ENCODE data around the gene WIF1.

Gene WIF1, protein sequence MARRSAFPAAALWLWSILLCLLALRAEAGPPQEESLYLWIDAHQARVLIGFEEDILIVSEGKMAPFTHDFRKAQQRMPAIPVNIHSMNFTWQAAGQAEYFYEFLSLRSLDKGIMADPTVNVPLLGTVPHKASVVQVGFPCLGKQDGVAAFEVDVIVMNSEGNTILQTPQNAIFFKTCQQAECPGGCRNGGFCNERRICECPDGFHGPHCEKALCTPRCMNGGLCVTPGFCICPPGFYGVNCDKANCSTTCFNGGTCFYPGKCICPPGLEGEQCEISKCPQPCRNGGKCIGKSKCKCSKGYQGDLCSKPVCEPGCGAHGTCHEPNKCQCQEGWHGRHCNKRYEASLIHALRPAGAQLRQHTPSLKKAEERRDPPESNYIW

DNA sequence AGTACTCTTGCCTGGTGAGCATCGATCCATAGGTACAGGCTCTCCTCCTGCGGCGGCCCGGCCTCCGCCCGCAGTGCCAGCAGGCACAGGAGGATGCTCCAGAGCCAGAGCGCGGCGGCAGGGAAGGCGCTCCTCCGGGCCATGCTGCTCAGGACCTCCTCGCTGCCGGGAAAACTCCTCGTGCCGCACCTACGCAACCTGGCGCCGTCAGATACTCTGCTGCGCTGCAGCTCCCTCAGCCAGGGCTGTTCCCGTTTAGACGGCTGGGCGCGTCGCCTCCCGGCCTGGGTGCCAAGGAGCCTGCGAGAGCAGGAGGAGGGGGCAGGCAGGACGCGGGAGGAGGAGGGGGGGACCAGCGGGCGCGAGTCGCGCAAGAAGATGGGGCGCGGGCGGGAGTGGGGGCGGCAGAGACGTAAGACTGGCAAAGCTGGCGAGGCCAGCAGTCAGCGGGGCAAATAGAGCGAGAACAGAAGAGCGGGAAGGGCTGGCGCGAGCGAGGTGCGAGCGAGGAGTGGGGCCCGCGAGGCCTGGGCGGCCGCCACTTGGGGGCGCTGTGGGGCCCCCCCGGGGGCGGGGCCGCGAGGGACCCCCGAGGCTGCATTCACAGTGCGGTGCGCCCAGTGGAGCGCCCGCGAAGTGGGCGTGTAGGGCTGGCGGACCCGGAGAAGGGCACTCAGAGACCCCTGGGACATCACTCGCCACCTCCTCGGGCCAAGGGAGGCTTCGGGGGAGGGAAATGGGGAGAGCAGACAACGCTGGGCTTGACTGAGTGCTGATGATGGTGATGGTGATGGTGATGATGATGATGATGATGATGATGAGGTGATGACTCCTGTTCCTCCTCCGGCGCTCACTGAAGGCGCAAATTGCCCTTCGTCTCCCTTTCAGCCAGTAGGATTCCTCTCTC, at the start of gene WIF1:
TSS of gene WIF1 (minus strand) at position 257 of the 907 bp plus-strand sequence. CDS start at position 143, 114 bp downstream.
- peak; percentile 76 for DNase-seq (ENCODE audit: low spot score)

DNA sequence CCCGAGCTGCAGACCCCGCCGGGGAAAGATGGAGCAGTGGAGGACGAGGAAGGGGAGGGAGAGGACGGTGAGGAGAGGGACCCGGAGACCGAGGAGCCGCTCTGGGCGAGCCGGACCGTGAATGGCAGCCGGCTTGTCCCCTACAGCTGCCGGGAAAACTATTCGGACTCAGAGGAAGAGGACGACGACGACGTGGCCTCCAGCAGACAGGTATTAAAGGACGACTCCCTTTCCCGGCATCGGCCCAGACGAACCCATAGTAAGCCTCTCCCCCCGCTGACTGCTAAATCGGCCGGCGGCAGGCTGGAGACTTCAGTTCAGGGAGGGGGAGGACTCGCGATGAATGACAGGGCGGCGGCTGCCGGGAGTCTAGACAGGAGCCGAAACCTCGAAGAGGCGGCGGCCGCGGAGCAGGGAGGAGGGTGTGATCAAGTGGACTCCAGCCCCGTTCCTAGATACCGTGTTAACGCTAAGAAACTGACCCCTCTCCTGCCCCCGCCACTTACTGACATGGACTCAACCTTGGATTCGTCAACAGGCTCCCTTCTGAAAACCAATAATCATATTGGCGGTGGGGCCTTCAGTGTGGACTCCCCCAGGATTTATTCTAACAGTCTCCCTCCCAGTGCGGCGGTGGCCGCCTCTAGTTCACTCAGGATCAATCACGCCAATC, 49.2 kb upstream of the WIF1 start:
- DNase-seq (ENCODE audit: low spot score): peak; percentile 76

DNA sequence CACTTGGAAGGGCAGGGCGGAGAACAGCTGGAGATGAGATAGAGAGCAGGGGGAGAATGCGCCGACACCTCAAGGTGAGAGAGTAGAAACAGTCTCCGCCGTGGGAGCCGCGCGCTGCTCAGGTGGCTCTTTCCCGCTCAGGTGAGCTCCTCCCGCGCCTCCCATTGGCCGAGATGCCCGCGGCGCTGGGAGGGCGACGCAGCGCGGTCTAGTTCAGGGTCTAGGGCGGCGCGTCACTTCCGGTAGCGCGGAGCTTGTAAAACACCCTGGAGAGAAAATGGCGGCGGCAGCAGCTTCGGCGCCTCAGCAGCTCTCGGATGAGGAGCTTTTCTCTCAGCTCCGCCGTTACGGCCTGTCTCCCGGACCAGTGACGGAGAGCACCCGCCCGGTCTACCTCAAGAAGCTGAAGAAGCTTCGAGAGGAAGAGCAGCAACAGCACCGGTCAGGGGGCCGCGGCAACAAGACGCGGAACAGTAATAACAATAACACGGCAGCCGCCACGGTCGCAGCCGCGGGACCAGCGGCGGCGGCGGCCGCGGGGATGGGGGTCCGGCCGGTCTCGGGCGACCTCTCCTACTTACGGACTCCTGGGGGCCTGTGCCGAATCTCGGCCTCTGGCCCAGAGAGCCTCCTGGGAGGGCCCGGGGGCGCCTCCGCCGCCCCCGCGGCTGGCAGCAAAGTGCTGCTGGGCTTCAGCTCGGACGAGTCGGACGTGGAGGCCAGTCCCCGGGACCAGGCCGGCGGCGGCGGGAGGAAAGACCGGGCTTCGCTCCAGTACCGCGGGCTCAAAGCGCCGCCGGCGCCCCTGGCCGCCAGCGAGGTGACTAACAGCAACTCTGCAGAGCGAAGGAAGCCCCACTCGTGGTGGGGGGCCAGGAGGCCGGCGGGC, 48.5 kb upstream of the WIF1 start, which contains the start of gene LEMD3:
TSS of gene LEMD3 (plus strand) at position 264 of the 889 bp plus-strand sequence. CDS start at position 278, 14 bp downstream.
- DNase-seq (ENCODE audit: low spot score): peak; percentile 99

DNA sequence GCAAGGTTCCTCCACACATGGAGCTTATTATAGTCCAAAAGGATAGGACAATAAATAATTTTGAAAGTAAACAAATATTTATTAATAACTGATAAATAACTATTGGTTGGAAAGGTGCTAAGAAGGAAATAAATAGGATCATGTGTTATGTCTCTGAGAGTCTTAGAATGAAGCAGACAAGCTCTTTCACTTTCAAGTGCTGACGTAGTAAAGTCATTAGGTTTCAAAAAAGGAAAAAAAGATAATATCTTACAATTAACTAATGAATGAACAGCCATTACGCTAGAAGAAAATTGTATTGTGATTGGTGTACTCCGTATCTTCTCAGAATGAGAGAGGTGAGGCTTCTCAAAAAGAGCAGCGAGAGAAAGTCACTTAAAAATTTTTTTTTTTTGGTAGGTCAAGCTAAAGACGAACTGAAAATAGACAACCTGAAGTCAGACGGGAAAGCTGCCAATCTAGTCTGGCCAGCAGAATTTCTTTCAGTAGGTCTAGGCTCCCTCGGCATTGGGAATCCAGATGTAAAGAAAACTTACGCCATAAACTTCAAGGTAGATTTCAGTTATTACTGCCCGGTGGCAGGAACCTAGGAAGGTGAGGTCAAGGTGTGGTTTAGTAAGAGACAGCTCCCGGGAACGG, 47.7 kb upstream of the WIF1 start:
- DNase-seq (ENCODE audit: low spot score): no peak

DNA sequence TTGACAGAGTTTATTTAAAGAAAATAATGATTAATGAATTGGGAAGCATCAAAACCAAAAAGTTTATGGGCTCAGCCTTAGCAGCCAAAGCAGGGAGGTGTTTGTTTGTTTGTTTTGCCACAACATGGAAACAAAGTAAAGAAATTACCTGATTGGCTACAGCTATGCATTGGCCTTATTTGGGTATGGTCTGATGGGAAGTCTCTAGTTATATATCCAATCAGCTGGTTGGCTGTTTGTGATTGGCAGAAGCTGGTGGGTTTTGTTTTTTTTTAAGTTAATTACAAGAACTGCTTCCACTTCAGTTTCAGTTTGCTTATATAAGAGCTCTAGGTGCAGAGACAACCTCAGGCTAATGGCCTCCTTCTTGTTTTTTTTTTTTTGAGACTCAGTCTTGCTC, 43.7 kb upstream of the WIF1 start:
- no peak for DNase-seq (ENCODE audit: low spot score)

DNA sequence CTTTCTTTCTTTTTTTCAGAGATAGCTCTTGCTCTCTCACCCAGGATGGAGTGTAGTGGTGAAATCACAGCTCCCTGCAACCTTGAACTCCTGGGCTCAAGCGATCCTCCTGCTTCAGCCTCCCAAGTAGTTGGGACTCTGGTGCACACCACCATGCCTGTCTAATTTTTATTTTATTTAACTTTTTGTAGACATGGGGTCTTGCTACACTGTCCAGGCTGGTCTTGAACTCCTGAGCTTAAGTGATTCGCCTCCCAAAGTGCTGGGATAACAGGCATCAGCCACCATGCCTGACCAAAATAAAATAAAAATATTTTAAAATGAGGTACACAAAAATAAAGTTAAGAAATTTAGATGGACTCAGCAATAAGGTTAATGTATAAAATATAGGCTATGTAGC, 43.1 kb upstream of the WIF1 start:
- DNase-seq (ENCODE audit: low spot score): no peak

DNA sequence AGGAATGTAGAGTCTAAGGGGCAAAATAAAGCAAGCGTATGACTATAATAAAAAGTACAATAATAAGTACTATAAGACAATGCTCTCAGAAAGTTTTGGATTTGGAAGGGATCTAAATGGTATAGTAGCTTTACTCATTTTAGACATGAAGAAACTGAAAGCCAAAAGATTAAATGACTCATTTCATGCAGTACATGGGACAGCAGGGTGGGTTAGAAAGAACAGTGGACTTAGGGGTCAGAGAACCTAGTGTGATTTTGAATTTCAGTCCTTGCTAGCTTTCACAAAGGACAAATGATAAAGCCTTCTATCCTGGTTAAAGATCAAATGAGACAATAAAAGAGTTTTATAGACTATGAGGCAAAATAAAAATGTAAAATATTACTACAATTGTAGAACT, 41.5 kb upstream of the WIF1 start:
- no peak for DNase-seq (ENCODE audit: low spot score)

DNA sequence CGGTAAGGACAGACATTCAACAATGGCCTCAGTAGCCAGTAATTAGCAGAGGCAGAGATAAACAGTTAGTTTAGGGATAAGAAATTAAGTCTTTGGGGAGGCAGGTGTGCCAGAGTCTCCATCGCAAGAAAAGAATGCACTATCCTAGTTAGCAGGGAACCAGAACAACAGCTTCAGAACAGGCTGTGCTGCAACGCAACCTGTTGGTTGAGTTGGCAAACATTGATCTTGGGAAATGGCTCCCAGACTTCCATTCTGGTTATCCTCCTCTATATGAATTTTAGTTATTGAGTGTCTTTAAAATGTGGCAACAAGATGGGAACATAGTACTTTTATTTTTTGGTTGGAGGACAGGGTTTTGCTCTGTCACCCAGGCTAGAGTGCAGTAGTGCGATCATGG, 36.0 kb upstream of the WIF1 start:
- DNase-seq (ENCODE audit: low spot score): no peak

DNA sequence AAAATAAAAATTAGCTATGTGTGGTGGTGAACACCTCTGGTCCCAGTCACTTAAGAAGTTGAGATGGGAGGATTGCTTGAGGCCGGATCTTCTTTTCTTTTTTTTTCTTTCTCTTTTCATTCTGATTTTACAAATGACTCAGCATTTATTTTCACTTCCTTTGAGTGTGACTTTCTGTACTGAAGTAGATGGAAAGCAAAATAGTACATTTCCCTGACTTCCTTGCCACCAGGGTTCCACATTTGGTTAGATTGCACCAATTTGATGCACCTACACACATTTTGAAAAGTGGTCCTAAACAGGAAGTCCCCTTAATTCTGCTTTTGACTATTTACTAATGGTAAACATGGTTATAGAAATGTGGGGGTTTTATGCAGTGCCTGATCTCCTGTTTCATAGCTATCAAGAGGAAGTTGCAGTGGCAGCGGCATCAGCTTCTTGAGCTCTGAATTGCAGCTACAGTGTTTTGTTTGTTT, 35.3 kb upstream of the WIF1 start:
- no peak for DNase-seq (ENCODE audit: low spot score)

DNA sequence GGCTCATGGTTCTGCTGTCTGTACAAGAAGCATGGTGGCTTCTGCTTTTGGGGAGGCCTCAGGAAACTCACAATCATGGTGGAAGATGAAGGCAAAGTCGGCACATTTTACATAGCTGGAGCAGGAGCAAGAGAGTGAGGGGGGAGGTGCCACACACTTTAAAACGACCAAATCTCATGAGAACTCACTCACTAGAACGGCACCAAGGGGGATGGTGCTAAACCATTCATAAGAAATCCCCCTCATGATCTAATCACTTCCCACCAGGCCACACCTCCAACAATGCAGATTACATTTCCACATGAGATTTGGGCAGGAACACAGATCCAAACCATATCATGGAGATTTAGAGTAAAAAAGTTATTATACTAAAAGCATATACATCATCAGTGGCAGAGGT, 34.7 kb upstream of the WIF1 start:
- DNase-seq (ENCODE audit: low spot score): no peak

DNA sequence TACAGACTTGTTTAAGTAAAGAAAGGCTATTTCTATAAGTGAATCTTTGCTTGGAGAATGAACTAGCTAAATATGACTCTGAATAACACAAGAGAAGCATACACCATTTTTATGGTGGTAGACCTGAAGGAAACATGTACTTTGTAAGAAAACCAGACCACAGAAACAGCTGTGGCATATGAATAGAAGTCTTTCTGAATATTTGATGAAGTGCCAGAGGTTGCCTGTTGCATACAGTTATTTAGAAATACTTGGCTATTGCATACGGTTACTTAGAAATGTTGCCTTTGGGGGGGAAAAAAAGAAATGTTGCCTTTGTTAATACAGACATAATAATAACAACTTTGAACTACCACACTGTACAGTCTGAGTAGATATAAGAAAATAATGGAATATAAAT, 31.5 kb upstream of the WIF1 start:
- DNase-seq (ENCODE audit: low spot score): no peak

DNA sequence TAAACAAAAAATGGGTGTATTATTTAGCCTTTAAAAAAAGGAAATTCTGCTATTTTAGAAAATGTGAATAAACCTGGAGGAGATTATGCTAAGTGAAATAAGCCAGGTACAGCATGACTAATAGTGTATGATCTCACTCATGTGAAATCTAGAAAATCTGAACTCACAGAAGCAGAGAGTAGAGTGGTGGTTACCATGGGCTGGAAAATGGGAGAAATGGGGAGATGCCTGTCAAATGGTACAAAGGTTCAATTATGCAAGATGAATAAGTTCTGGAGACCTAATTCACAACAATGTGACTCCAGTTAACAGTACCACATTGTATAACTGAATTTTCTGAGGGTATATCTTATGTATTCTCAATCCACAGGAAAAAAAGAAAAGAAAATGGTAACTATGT, 30.9 kb upstream of the WIF1 start:
- no peak for DNase-seq (ENCODE audit: low spot score)

DNA sequence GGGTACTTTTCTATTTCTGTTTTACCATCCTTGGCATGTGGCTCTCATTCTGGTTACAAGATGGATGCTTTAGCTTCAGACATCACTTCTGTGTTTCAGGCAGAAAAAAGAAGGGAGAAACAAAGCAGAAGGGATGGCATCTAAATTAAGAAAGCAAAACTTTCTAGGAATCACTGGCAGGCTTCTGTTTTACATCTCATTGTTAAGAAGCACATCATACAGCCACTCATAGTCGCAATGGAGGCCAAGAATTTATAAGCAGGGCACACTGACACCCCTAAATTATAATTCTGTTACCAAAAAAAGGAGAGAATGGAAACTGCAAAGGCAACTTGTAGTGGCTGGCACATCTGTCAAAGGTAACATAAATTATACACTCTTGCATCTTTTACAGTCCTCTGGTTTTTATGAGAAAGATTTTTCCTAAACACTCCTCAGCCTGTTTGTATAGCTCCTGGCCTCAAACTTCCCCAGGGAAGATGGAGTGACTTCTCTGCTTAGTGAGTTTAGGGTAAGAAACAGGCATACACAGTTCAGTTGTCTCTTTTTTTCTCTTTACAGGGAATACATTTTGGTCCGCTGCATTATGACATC, 26.3 kb upstream of the WIF1 start:
- no peak for DNase-seq (ENCODE audit: low spot score)

DNA sequence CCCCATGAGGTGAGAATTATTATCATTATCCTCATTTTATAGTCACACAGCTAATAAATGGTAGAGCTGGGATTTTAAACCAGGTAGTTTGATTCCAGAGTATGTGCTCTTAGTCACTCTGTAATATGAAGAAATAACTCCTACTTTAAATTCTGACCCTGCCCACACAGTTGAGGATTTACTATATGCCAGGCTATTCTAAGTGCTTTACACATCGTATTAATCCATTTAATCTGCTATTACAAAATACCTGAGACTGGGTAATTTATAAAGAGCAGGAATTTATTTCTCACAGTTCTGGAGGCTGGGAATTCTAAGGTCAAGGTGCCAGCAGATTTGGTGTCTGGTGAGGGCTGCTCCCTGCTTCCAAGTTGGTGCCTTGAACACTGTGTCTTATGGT, 19.6 kb upstream of the WIF1 start:
- no peak for DNase-seq (ENCODE audit: low spot score)

DNA sequence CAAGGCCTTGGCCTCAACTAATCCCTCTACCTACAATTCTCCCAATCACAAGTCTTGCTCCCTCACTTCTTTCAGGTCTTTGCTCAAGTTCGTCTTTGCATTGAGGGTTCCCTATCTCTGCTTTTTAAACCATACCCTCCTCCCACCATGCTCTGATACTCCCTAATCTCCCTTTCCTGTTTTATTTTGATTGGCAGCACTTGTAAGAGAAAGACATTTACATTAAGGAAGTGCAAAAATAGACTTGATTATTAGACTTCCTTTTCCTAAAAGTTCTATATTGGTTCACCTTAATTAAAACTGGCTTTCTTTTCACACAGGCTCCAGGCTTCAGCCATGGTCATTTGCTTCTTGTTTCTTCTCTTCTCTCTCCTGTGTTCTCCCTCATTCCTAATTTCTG, 18.3 kb upstream of the WIF1 start:
- no peak for DNase-seq (ENCODE audit: low spot score)

DNA sequence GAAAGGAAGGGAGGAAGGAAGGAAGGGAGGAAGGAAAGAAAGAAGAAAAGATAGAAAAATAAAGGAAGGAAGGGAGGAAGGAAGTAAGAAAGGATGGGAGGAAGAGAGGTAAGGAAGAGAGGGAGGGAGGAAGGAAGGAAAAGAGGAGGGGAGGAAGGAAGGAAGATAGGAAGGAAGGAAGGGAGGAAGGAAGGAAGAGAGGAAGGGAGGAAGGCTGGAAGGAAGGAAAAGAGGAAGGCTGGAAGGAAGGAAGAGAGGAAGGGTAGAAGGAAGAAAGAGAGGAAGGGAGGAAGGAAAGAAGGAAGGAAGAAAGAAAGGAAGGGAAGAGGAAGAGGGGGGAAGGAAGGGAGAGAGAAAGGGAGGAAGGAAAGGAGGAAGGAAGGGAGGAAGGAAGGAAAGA, 12.8 kb upstream of the WIF1 start:
- DNase-seq (ENCODE audit: low spot score): no peak

DNA sequence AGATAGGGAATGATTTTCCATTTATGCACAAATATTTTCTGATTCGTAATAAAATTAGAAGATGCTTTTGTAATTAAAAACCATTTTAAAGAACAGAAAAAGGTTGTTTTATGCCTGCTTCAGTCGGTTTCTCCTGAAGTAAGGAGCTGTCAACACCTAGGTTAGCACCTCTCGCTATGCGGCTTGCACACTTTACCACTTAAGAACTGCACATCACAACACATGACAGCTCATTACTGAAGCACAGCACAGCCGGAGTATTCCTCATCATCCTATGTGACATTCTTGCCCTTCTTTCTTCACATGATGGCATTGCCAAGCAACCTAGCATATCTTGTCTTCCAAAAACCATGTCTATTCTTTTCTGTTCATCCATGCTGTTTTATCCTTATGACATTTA, 5.4 kb upstream of the WIF1 start:
- DNase-seq (ENCODE audit: low spot score): no peak

DNA sequence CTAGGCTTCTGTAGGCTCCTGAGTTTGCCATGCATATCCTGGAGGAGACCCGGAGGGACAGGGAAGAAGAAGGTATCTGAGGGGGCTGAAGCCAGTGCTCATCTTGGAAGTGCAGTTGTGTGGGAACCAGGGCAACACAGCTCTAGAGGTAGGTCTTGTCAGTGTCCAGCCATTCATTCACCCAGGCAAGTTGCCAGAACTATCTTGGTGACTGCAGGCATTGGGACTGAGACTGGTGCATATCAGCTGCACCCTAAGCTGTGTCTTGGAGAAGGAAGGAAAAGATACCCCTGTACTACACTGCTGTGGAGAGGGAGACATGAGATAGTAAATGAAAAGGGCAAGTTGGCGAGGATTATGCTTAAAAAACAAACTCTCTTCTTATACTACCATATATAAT, 4.9 kb upstream of the WIF1 start:
- no peak for DNase-seq (ENCODE audit: low spot score)

DNA sequence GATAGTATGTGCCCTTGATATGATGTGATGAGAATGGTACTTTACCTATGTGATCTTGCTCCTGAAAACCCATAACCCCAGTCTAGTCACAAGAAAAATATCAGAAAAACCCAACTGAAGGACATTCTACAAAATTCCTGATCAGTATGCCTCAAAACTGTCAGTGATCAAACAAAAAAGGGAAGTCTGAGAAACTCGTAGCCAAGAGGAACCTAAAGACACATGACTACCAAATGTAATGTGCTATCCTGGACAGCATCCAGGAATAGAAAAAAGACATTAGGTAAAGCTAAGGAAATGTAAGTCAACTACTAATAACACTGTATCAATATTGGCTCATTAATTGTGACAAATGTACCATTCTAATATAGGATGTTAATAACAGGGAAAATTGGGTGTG, 4.1 kb upstream of the WIF1 start:
- no peak for DNase-seq (ENCODE audit: low spot score)

DNA sequence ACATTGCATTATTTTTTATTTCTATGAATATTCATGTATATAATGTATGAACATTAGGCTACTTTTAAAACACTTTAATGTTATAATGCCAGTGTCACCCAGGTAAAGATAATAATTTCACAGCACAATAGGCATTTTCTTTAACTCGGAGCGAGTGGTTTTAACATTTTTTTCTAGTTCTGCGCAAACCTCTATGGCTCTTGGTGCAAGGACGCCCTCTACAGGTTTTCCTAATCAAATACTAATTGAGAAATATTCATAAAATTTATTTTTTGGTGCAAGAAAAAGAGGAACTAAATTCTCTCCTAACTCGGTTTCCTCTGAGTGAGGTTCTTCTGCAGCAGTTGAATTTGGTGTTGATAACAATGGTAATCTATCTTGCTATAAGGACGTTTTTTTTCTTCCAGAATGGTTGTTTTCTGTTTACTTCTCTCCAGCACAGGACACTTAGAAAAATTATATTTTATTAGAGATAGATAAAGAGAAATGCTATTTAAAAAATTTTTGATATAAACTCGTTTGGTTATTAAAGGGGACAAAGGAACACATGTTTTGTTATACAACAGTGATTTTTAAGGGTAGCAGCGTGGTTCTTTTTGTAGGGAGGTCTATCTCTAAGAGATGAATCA, 2.4 kb upstream of the WIF1 start:
- DNase-seq (ENCODE audit: low spot score): no peak

All from iPS-NIHi11 (cell line).